LoVo (cell line): ENCODE measurements around the gene DNPH1.

Experiments used
- DNase-seq: peaks from one replicate; pipeline ENCODE4 v3.0.0-alpha.2; 2016; ENCODE audit warnings: low spot score

The DNPH1 gene

GRCh38 chr6:43181621-43181941 lies 47.7 kb downstream of the DNPH1 start:
- DNase-seq, result no peak

GRCh38 chr6:43180985-43181384 lies 48.3 kb downstream of the DNPH1 start:
- no peak for DNase-seq

- no peak for DNase-seq
These were observed 49.2 kb downstream of the DNPH1 start for GRCh38 chr6:43180058-43180457.

GRCh38 chr6:43178951-43179830 lies 50.1 kb downstream of the DNPH1 start:
- DNase-seq, result no peak

GRCh38 chr6:43178150-43178549 lies 51.1 kb downstream of the DNPH1 start:
- DNase-seq, result no peak

- no peak for DNase-seq
These were observed 52.9 kb downstream of the DNPH1 start for GRCh38 chr6:43176423-43176786.

DNA sequence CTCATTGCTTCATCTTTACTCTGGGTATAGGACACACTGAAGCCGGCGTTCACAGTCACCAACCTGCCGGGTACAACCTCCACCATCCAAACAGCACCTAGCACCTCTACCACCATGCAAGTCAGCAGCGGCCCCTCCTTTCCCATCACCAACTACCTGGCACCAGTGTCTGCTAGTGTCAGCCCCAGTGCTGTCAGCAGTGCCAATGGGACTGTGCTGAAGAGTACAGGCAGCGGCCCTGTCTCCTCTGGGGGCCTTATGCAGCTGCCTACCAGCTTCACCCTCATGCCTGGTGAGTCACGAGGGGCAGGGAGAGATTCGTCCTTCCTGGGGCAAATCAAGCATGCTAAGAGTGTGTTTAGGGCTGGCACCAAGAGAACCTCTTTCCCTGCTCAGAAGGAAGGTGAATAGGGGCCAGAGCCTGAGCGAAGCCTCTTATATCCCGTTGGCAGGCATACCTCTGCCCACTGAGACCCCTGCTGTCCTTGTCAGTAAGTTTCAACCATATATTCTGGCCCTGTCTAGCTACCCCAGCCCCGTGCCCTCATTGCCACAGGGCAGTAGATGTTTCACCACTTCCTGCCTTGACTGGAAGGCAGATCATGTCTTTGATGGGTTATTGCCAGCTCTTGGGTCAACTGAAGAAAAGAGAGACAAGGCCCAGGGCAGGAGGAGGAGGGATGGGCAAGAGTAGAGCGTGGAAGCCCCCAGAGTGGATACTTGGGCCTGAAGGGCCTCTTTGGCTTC lies 53.4 kb downstream of the DNPH1 start:
- no peak for DNase-seq
